DOHH2 (cell line): ENCODE measurements around the gene UBIAD1.

Source experiments
- H3F3A ChIP-seq: fragments of 200-600 bp; sonication (generic), shearing (Covaris generic); 2 replicates; pipeline ENCODE4 v1.6.0; 2016; ENCODE audit warnings: antibody characterized with exemption, mild to moderate bottlenecking; ENCODE audit not compliant: control insufficient read depth, insufficient read depth
- H3K27ac ChIP-seq: fragments of 200-600 bp; sonication (generic); 2 replicates; pipeline ENCODE4 v1.5.1; 2014; ENCODE audit warnings: low read depth, mild to moderate bottlenecking, low read length, moderate library complexity
- H3K27me3 ChIP-seq: fragments of 200-600 bp; sonication (generic); 2 replicates; pipeline ENCODE4 v1.6.1; 2014; ENCODE audit warnings: mild to moderate bottlenecking, low read length, mixed read lengths; ENCODE audit not compliant: control insufficient read depth
- H3K36me3 ChIP-seq: fragments of 200-600 bp; sonication (generic); 2 replicates; pipeline ENCODE4 v1.6.1; 2014; ENCODE audit warnings: mild to moderate bottlenecking, low read length, moderate library complexity, mixed read lengths; ENCODE audit not compliant: control insufficient read depth
- H3K4me1 ChIP-seq: fragments of 200-600 bp; sonication (generic); 2 replicates; pipeline ENCODE4 v1.6.1; 2014; ENCODE audit warnings: mild to moderate bottlenecking, low read length, mixed read lengths; ENCODE audit not compliant: control insufficient read depth
- H3K4me2 ChIP-seq: fragments of 200-600 bp; sonication (generic); 2 replicates; pipeline ENCODE4 v1.6.0; 2014; ENCODE audit warnings: mild to moderate bottlenecking, low read length, moderate library complexity
- H3K4me3 ChIP-seq: fragments of 200-600 bp; sonication (generic); 2 replicates; pipeline ENCODE4 v1.5.1; 2014; ENCODE audit warnings: mild to moderate bottlenecking, low read length, mixed read lengths
- H3K79me2 ChIP-seq: fragments of 200-600 bp; sonication (generic); 2 replicates; pipeline ENCODE4 v1.6.1; 2014; ENCODE audit warnings: mild to moderate bottlenecking, low read length, mixed read lengths; ENCODE audit not compliant: control insufficient read depth
- H3K9me2 ChIP-seq: fragments of 200-600 bp; sonication (generic); replicated peaks from 2 replicates; pipeline ENCODE4 v1.6.1; 2014; ENCODE audit warnings: mild to moderate bottlenecking, low read length, mixed read lengths; ENCODE audit not compliant: control insufficient read depth
- H3K9me3 ChIP-seq: fragments of 200-600 bp; sonication (generic); 2 replicates; pipeline ENCODE4 v1.6.1; 2014; ENCODE audit warnings: antibody characterized with exemption, low read length, mixed read lengths; ENCODE audit not compliant: control insufficient read depth, insufficient read depth
- H4K20me1 ChIP-seq: fragments of 200-600 bp; sonication (generic); 2 replicates; pipeline ENCODE4 v1.6.0; 2014; ENCODE audit warnings: low read depth, mild to moderate bottlenecking, antibody characterized with exemption, low read length, moderate library complexity; ENCODE audit not compliant: control insufficient read depth, insufficient read depth
- EZH2phosphoT487 ChIP-seq: fragments of 200-600 bp; sonication (generic); IDR thresholded peaks from 2 replicates; pipeline ENCODE4 v1.6.1; 2017; ENCODE audit warnings: borderline replicate concordance, mild to moderate bottlenecking, antibody characterized with exemption, low read length, moderate library complexity, mixed read lengths
- TF ChIP-seq, protein P1 (sequence below): fragments of 200-600 bp; sonication (generic); IDR thresholded peaks from one replicate; pipeline ENCODE4 v1.5.1; 2014; ENCODE audit warnings: antibody characterized with exemption, mild to moderate bottlenecking, low read depth, low read length; ENCODE audit not compliant: poor library complexity, severe bottlenecking

Gene UBIAD1

DNA sequence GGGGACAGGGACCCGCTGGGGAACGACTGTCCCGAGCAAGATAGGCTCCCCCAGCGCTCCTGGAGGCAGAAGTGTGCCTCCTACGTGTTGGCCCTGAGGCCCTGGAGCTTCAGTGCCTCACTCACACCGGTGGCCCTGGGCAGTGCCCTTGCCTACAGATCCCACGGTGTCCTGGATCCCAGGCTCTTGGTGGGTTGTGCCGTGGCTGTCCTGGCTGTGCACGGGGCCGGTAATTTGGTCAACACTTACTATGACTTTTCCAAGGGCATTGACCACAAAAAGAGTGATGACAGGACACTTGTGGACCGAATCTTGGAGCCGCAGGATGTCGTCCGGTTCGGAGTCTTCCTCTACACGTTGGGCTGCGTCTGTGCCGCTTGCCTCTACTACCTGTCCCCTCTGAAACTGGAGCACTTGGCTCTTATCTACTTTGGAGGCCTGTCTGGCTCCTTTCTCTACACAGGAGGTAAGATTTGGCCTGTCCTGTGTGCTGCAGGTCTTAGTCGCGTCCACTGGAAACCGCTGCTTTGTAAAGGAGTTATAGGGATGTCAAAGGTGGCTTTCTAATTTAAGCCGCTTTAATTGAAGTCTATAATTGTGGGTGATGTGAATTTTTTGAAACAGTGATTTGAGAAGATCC, 717 bp downstream of the UBIAD1 start:
- no peaks in the 10 kb centered on the region for H3K9me3 ChIP-seq
- 0 out of 2 replicates have a peak, but pooled peaks cover 3% of the 10 kb centered on the region for H3F3A ChIP-seq
- H3K79me2 ChIP-seq: peaks cover 55% of the 10 kb centered on the region
- H3K27me3 ChIP-seq: no peaks in the 10 kb centered on the region
- H3K9me2 ChIP-seq: no peaks in the 10 kb centered on the region
- TF ChIP-seq, protein P1, sequence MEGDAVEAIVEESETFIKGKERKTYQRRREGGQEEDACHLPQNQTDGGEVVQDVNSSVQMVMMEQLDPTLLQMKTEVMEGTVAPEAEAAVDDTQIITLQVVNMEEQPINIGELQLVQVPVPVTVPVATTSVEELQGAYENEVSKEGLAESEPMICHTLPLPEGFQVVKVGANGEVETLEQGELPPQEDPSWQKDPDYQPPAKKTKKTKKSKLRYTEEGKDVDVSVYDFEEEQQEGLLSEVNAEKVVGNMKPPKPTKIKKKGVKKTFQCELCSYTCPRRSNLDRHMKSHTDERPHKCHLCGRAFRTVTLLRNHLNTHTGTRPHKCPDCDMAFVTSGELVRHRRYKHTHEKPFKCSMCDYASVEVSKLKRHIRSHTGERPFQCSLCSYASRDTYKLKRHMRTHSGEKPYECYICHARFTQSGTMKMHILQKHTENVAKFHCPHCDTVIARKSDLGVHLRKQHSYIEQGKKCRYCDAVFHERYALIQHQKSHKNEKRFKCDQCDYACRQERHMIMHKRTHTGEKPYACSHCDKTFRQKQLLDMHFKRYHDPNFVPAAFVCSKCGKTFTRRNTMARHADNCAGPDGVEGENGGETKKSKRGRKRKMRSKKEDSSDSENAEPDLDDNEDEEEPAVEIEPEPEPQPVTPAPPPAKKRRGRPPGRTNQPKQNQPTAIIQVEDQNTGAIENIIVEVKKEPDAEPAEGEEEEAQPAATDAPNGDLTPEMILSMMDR: no peak
- TF ChIP-seq EZH2phosphoT487: no peak
- peak overlapping the region; percentile 85 for H3K4me2 ChIP-seq
- peak overlapping the region; percentile 90 for H3K4me3 ChIP-seq
- peak overlapping the region; percentile 68 for H3K27ac ChIP-seq
- H3K4me1 ChIP-seq: peaks cover 24% of the 10 kb centered on the region
- H4K20me1 ChIP-seq: peaks cover 5% of the 10 kb centered on the region; the same call in 1 of the 2 replicates
- H3K36me3 ChIP-seq: peaks cover 27% of the 10 kb centered on the region

DNA sequence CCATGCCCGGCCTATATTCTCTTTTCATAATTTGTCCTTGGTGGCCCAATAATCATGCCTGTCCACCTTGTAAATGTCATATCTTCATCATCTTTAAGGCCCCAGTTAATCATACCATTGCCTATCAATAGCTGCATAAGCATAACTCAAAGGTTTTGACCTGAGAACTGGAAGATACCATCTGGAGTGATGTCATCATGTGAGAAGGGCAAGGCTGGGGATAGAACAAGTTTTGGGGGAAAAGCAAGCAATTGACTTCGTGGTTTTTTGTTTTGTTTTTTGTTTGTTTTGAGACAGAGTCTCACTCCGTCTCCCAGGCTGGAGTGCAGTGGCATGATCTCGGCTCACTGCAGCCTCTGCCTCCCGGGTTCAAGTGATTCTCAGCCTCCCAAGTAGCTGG, 6.2 kb downstream of the UBIAD1 start:
- Histone ChIP-seq H3K4me2 (no peak overlapping the region), H3K27ac (no peak overlapping the region), H3K4me1 (peaks cover 42% of the 10 kb centered on the region), H3K36me3 (peaks cover 64% of the 10 kb centered on the region), H3K4me3 (no peak overlapping the region), H3K9me2 (no peaks in the 10 kb centered on the region), H3K79me2 (peaks cover 97% of the 10 kb centered on the region), H3K9me3 (no peaks in the 10 kb centered on the region), H4K20me1 (peaks cover 5% of the 10 kb centered on the region; the same call in 1 of the 2 replicates), H3F3A (peaks cover 9% of the 10 kb centered on the region; the same call in 1 of the 2 replicates), H3K27me3 (no peaks in the 10 kb centered on the region)
- no peak for TF ChIP-seq EZH2phosphoT487
- TF ChIP-seq, protein P1: no peak

DNA sequence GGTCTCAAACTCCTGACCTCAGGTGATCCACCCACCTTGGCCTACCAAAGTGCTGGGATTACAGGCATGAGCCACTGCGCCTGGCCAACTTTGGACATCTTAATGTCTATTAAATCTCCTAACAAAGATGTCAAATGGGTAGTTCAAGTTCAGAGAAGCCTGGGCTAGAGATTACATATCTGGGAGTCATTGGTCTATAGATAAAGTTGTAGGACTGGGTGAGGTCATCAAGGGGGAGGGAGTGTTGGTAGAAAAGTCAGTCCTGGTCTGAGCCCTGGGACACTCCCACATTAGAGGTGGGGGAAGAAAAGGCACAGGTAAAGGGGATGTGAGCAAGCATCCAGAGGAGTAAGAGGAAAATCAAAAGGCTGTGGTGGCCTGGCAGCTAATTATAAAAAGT, 6.6 kb downstream of the UBIAD1 start:
- Histone ChIP-seq H3K4me1 (peaks cover 39% of the 10 kb centered on the region), H3K4me3 (no peak overlapping the region), H3K27ac (no peak overlapping the region), H3K36me3 (peaks cover 62% of the 10 kb centered on the region), H3K9me2 (no peaks in the 10 kb centered on the region), H3K79me2 (peaks cover 95% of the 10 kb centered on the region), H3K9me3 (no peaks in the 10 kb centered on the region), H3K27me3 (no peaks in the 10 kb centered on the region), H4K20me1 (peaks cover 5% of the 10 kb centered on the region; the same call in 1 of the 2 replicates), H3K4me2 (peak overlapping the region; percentile 59; the same call in 1 of the 2 replicates), H3F3A (peaks cover 9% of the 10 kb centered on the region; the same call in 1 of the 2 replicates)
- TF ChIP-seq, protein P1: no peak
- TF ChIP-seq EZH2phosphoT487: no peak
